SW480 (cell line): ENCODE results near the gene TRPT1.
A peak's percentile ranks its signal among the peaks of the same experiment; 100 is the strongest.
"Not testable (repeated sequence)": the region's sequence is repeated elsewhere in the genome, so short reads cannot be mapped to it uniquely, and the experiment has no call there.

Experiments
- DNase-seq: peaks from one replicate; pipeline ENCODE4 v3.0.0-alpha.2; 2016; ENCODE audit warnings: low spot score

The TRPT1 gene

GRCh38 chr11:64258356-64258755 is 32.4 kb upstream of the TRPT1 start:
- DNase-seq: no peak

- no peak for DNase-seq
Measured at GRCh38 chr11:64256300-64256699, 30.3 kb upstream of the TRPT1 start.

- DNase-seq: no peak
Measured at GRCh38 chr11:64255135-64256128, 29.4 kb upstream of the TRPT1 start.

GRCh38 chr11:64254326-64254725 is 28.3 kb upstream of the TRPT1 start:
- DNase-seq: no peak

GRCh38 chr11:64253481-64253880 is 27.5 kb upstream of the TRPT1 start:
- no peak for DNase-seq

- no peak for DNase-seq
Measured at GRCh38 chr11:64253043-64253442, 27.1 kb upstream of the TRPT1 start.

- DNase-seq: no peak
Measured at GRCh38 chr11:64252003-64252872, 26.3 kb upstream of the TRPT1 start.

- DNase-seq: no peak
Measured at GRCh38 chr11:64251753-64252002, 25.7 kb upstream of the TRPT1 start.

- peak; percentile 39 for DNase-seq
Measured at GRCh38 chr11:64251016-64251752, 25.2 kb upstream of the TRPT1 start, which contains the start of gene PLCB3. Gene PLCB3, plus strand, starts transcription at chr11:64251530. Its CDS starts 120 bp downstream, at chr11:64251650.

- no peak for DNase-seq
Measured at GRCh38 chr11:64250415-64251015, 24.5 kb upstream of the TRPT1 start.

GRCh38 chr11:64249563-64250414 is 23.8 kb upstream of the TRPT1 start:
- DNase-seq: no peak

GRCh38 chr11:64249038-64249437 is 23.1 kb upstream of the TRPT1 start:
- no peak for DNase-seq

GRCh38 chr11:64248578-64248977 is 22.6 kb upstream of the TRPT1 start:
- DNase-seq: no peak

GRCh38 chr11:64247729-64248531 is 21.9 kb upstream of the TRPT1 start:
- DNase-seq: no peak

- DNase-seq: peak; percentile 91
Measured at GRCh38 chr11:64246871-64247728, 21.1 kb upstream of the TRPT1 start, which contains the start of gene PPP1R14B. Gene PPP1R14B, minus strand, starts transcription at chr11:64246943. Its CDS starts 270 bp downstream, at chr11:64246673.

- DNase-seq: not testable (repeated sequence)
Measured at GRCh38 chr11:64246621-64246870, 20.6 kb upstream of the TRPT1 start.

- peak; percentile 89 for DNase-seq
Measured at GRCh38 chr11:64245797-64246620, 20.0 kb upstream of the TRPT1 start.

- DNase-seq: no peak
Measured at GRCh38 chr11:64245401-64245796, 19.4 kb upstream of the TRPT1 start.
